ENCODE data around the gene TP53I13. TPM values are rescaled to one million over a fixed set of nuclear protein-coding genes. Genes with fewer than 3 reads are reported as not detected.

TP53I13 gene
- total and polyA plus RNA-seq, 10 of the 15 experiments (the other 5 are each of a cell fraction or from before 2014, with no cell fraction given), result 0.31 to 45.1 (median 19.5) TPM; not detected in 1

DNA sequence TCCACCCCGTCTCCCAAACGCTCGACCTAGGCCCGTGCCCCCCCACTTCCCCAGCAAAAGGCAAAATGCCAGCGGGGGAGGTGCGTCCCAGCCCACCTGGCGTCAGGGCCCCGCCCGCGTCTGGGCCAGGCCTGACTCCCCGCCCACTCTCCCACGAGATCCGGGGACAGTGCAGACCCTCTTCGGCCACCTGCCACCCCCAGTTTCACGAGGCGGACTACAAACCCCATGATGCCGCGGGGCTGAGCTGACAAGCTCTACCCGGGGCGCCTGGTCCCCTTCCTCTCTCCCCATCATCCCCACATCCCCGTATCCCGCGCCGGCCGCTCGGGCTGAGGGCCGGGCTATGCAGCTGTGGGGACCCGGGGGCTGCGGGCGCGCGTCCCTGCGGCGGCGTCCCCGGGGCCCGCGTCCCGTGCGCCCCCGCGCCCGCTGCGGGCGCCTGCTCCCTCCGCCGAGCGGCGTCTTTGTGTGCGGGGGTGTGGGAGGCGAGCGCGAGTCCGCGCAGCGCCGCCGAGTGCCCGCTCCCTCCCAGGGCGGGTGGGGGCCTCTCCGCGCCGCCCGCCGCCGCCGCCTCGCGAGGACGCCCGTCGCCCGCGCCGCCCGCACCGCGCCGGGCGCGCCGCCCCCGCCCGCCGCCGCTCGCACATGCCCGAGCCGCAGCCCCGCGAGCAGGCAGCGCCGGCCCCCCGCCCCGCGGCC is 24.5 kb downstream of the TP53I13 start, which contains the start of gene ANKRD13B (continued):
- TF ChIP-seq, protein P1, sequence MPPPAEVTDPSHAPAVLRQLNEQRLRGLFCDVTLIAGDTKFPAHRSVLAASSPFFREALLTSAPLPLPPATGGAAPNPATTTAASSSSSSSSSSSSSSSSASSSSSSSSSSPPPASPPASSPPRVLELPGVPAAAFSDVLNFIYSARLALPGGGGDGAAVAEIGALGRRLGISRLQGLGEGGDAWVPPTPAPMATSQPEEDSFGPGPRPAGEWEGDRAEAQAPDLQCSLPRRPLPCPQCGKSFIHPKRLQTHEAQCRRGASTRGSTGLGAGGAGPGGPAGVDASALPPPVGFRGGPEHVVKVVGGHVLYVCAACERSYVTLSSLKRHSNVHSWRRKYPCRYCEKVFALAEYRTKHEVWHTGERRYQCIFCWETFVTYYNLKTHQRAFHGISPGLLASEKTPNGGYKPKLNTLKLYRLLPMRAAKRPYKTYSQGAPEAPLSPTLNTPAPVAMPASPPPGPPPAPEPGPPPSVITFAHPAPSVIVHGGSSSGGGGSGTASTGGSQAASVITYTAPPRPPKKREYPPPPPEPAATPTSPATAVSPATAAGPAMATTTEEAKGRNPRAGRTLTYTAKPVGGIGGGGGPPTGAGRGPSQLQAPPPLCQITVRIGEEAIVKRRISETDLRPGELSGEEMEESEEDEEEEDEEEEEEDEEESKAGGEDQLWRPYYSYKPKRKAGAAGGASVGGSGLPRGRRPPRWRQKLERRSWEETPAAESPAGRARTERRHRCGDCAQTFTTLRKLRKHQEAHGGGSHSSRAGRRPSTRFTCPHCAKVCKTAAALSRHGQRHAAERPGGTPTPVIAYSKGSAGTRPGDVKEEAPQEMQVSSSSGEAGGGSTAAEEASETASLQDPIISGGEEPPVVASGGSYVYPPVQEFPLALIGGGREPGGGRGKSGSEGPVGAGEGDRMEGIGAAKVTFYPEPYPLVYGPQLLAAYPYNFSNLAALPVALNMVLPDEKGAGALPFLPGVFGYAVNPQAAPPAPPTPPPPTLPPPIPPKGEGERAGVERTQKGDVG (CRISPR knock-in tag; IDR thresholded peaks at IDR 0.05), result no peak
- TF ChIP-seq EGR1 (IDR thresholded peaks at IDR 0.05; ENCODE audit: borderline replicate concordance in 1 of 2, low read depth in 2 of 2, low read length in 2 of 2), result peak in 1 of 2 experiments; percentile 81; a peak in 2 of 3 replicates
- TF ChIP-seq PAX8 (IDR thresholded peaks at IDR 0.05), result no peak
- no peak for TF ChIP-seq STAT3 (IDR thresholded peaks at IDR 0.05; ENCODE audit: low read depth, low read length)
- peak; percentile 83 for TF ChIP-seq IKZF1 (conservative IDR thresholded peaks at IDR 0.05)
